ENCODE results near the gene GGCT.

GRCh38 chr7:30453921-30454320, 50.7 kb downstream of the GGCT start:
- TF ChIP-seq RNF2 (IDR thresholded peaks at IDR 0.05; ENCODE audit: borderline replicate concordance, low read depth, low read length, missing control alignments, poor library complexity, severe bottlenecking) (no peak), EGR1 (IDR thresholded peaks at IDR 0.05; ENCODE audit: borderline replicate concordance, low read depth, low read length) (no peak), BRCA1 (IDR thresholded peaks at IDR 0.05; ENCODE audit: low read depth, low read length) (no peak), RAD21 (IDR thresholded peaks at IDR 0.05 in 1 of 2, conservative IDR thresholded peaks at IDR 0.05 in 1 of 2; ENCODE audit: low read depth in 2 of 2, low read length in 2 of 2) (no peak), GABPA (IDR thresholded peaks at IDR 0.05; ENCODE audit: borderline replicate concordance, insufficient read depth, low read length) (no peak), POLR2A (IDR thresholded peaks at IDR 0.05; ENCODE audit: control extremely low read depth in 1 of 2, low read depth in 2 of 2, low read length in 2 of 2) (no peak), SIRT6 (IDR thresholded peaks at IDR 0.05; ENCODE audit: low read length) (no peak), CTCF (IDR thresholded peaks at IDR 0.05; ENCODE audit: control extremely low read depth in 1 of 3, insufficient read depth in 1 of 3, low read depth in 1 of 3, low read length in 3 of 3) (no peak), KDM4A (IDR thresholded peaks at IDR 0.05; ENCODE audit: low read depth, low read length, severe bottlenecking) (no peak), JUN (IDR thresholded peaks at IDR 0.05; ENCODE audit: low read depth, low read length) (no peak), TEAD4 (IDR thresholded peaks at IDR 0.05; ENCODE audit: low read depth, low read length) (no peak), MAX (IDR thresholded peaks at IDR 0.05) (no peak), ATF3 (IDR thresholded peaks at IDR 0.05; ENCODE audit: insufficient read depth, low read depth, low read length) (no peak), POU5F1 (IDR thresholded peaks at IDR 0.05; ENCODE audit: low read depth, low read length) (no peak)

Measured in H1 (cell line).